SK-N-SH (cell line): ENCODE results near the gene CCDC148.

Experiments
- EP300 ChIP-seq, 2 experiments: IDR thresholded peaks; 2 replicates each; pipeline versions ENCODE4 v1.4.0 to v1.6.1; 2012; ENCODE audit warnings: borderline replicate concordance in 1 of 2, low read depth in 1 of 2, low read length in 1 of 2
- MXI1 ChIP-seq: IDR thresholded peaks from 2 replicates; pipeline ENCODE4 v1.6.1; 2012; ENCODE audit warnings: mild to moderate bottlenecking, low read depth, low read length, improper control_type of control experiment
- RAD21 ChIP-seq: IDR thresholded peaks from 2 replicates; pipeline ENCODE4 v1.6.1; 2012; ENCODE audit warnings: mild to moderate bottlenecking, low read length
- SIN3A ChIP-seq: IDR thresholded peaks from 2 replicates; pipeline ENCODE4 v1.6.1; 2012; ENCODE audit warnings: low read depth, mild to moderate bottlenecking, low read length, moderate library complexity, borderline replicate concordance
- TF ChIP-seq, protein P1 (sequence below): fragments of 200-600 bp; sonication (generic); IDR thresholded peaks from 2 replicates; pipeline ENCODE4 v1.6.1; 2017; ENCODE audit warnings: antibody characterized with exemption, mild to moderate bottlenecking, moderate library complexity

GRCh38 chr2:158378926-158379325, 77.6 kb downstream of the CCDC148 start:
- TF ChIP-seq, protein P1, sequence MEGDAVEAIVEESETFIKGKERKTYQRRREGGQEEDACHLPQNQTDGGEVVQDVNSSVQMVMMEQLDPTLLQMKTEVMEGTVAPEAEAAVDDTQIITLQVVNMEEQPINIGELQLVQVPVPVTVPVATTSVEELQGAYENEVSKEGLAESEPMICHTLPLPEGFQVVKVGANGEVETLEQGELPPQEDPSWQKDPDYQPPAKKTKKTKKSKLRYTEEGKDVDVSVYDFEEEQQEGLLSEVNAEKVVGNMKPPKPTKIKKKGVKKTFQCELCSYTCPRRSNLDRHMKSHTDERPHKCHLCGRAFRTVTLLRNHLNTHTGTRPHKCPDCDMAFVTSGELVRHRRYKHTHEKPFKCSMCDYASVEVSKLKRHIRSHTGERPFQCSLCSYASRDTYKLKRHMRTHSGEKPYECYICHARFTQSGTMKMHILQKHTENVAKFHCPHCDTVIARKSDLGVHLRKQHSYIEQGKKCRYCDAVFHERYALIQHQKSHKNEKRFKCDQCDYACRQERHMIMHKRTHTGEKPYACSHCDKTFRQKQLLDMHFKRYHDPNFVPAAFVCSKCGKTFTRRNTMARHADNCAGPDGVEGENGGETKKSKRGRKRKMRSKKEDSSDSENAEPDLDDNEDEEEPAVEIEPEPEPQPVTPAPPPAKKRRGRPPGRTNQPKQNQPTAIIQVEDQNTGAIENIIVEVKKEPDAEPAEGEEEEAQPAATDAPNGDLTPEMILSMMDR: no peak
- no peak for TF ChIP-seq EP300 (IDR thresholded peaks at IDR 0.05; ENCODE audit: borderline replicate concordance in 1 of 2, low read depth in 1 of 2, low read length in 1 of 2)
- TF ChIP-seq MXI1: no peak
- TF ChIP-seq SIN3A: no peak
- TF ChIP-seq RAD21: no peak
